ENCODE data around the gene RBM20. TPM values are rescaled to one million over a fixed set of nuclear protein-coding genes. Genes with fewer than 3 reads are reported as not detected.

The RBM20 gene
- total RNA-seq, 1 donor from 2014 or later: 1.4 TPM

- DNase-seq (ENCODE audit: low spot score): no peak
Measured at GRCh38 chr10:110735620-110736027, 91.5 kb downstream of the RBM20 start.

- no peak for DNase-seq (ENCODE audit: low spot score)
Measured at GRCh38 chr10:110737886-110738634, 93.9 kb downstream of the RBM20 start.

GRCh38 chr10:110739811-110740271 is 95.7 kb downstream of the RBM20 start:
- DNase-seq (ENCODE audit: low spot score): no peak

- no peak for DNase-seq (ENCODE audit: low spot score)
Measured at GRCh38 chr10:110742801-110743200, 98.7 kb downstream of the RBM20 start.

- no peak for DNase-seq (ENCODE audit: low spot score)
Measured at GRCh38 chr10:110744782-110745181, 100.6 kb downstream of the RBM20 start.

- peak; percentile 60 for DNase-seq (ENCODE audit: low spot score)
Measured at GRCh38 chr10:110746254-110746826, 102.2 kb downstream of the RBM20 start.

GRCh38 chr10:110746969-110747608 is 103.0 kb downstream of the RBM20 start:
- no peak for DNase-seq (ENCODE audit: low spot score)

GRCh38 chr10:110747609-110748464 is 103.7 kb downstream of the RBM20 start:
- DNase-seq (ENCODE audit: low spot score): no peak

GRCh38 chr10:110748970-110749369 is 104.8 kb downstream of the RBM20 start:
- DNase-seq (ENCODE audit: low spot score): no peak

GRCh38 chr10:110750931-110751330 is 106.8 kb downstream of the RBM20 start:
- DNase-seq (ENCODE audit: low spot score): no peak

- no peak for DNase-seq (ENCODE audit: low spot score)
Measured at GRCh38 chr10:110751850-110752249, 107.7 kb downstream of the RBM20 start.

- DNase-seq (ENCODE audit: low spot score): no peak
Measured at GRCh38 chr10:110753462-110753861, 109.3 kb downstream of the RBM20 start.

- no peak for DNase-seq (ENCODE audit: low spot score)
Measured at GRCh38 chr10:110754375-110755105, 110.4 kb downstream of the RBM20 start.

- no peak for DNase-seq (ENCODE audit: low spot score)
Measured at GRCh38 chr10:110755781-110756180, 111.6 kb downstream of the RBM20 start.

GRCh38 chr10:110756876-110757275 is 112.7 kb downstream of the RBM20 start:
- no peak for DNase-seq (ENCODE audit: low spot score)

- no peak for DNase-seq (ENCODE audit: low spot score)
Measured at GRCh38 chr10:110757586-110757985, 113.5 kb downstream of the RBM20 start.

GRCh38 chr10:110758128-110758765 is 114.1 kb downstream of the RBM20 start:
- DNase-seq (ENCODE audit: low spot score): no peak

- DNase-seq (ENCODE audit: low spot score): no peak
Measured at GRCh38 chr10:110758898-110759297, 114.8 kb downstream of the RBM20 start.

- no peak for DNase-seq (ENCODE audit: low spot score)
Measured at GRCh38 chr10:110759523-110759922, 115.4 kb downstream of the RBM20 start.

GRCh38 chr10:110762109-110762848 is 118.1 kb downstream of the RBM20 start:
- DNase-seq (ENCODE audit: low spot score): no peak
